NK-92 (cell line): ENCODE results near the gene RAD18.

Experiments
- DNase-seq: peaks from one replicate; lab custom pipeline; 2025; ENCODE audit not compliant: unreplicated experiment; lab: John Stamatoyannopoulos, UW

The RAD18 gene

DNA sequence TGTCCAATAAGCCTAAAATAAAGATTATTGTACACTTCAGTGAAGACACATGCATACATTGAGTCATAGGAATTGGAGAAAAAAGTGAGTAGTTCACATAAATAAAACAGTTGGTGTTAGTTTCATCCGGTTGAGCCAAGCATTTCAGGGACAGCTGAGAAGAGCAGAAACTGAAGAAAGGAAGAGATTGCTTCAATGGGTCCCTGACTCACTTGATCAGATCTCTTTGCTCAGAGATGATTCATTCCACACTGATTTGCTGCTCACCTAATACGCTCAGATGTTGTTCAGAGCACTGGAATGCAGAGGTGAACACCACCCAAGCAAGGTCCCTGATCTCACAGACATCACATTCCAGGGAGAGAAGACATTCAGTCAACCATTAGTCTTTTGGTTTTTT lies 93.7 kb downstream of the RAD18 start:
- no peak for DNase-seq

GRCh38 chr3:8868996-8869395 lies 94.3 kb downstream of the RAD18 start:
- no peak for DNase-seq

GRCh38 chr3:8867646-8868045 lies 95.6 kb downstream of the RAD18 start:
- no peak for DNase-seq

DNA sequence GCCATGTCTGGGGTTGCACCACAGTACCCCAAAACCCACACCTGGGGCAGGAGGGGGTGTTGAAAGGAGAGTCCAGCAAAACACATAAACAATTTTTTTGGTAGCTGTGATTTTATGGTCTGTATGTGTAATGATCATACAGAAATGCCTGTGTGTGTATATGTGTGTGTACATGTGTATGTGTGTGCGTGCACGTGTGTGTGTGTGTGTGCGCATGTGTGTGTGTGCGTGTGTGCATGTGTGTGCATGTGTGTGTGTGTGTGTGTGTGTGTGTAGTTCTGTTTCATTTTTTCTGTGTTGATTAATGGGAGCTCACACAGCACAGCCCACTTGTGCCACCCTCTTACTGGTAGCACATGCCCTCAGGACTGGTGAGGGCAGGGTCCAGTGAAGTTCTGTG lies 97.6 kb downstream of the RAD18 start:
- DNase-seq: no peak

- DNase-seq: no peak
Observed at GRCh38 chr3:8864402-8865350, 98.6 kb downstream of the RAD18 start.

DNA sequence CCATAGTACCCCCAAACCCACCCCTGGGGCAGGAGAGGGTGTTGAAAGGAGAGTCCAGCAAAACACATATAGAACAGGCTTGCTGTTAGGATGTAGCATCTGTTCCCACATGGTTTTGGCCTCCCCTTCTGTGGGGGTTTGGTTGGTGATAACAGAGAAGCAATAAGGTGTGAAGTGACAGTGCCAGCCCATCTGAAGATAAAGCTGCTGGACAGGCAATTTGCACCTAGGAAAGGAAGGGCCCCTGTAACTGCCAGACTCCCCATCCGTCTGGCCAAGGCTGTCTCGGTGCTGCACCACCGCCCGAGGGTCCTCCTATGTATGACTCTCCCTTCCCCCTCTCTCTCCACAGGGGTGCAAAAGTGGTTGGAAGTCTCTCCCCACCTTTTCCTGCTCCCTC lies 99.4 kb downstream of the RAD18 start:
- no peak for DNase-seq

DNA sequence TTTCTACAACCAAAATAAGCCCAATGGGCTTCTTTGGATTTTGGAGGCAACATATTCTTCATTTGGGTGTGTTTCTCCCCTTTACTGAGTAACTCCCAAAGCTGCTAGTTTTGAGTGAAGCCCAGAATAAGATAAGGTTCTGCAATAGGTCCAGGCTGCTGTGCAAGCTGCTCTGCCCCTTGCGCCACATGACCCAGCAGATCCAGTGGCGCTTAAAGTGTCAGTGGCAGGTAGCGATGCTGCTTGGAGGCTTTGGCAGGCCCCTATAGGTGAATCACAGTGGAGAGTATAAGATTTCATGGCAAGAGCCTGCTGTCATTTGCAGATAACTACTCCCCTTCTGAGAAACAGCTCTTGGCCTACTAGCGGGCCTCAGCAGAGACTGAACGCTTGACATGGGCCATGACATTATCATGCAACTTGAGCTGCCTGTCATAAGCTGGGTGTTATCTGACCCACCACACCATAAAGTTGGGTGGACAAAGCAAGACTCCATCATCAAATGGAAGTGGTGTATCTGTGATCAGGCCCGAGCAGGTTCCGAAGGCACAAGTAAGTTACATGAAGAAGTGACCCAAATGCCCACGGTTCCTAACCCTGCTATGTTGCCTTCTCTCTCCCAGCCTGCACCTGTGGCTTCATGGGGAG lies 105.4 kb downstream of the RAD18 start:
- no peak for DNase-seq

- DNase-seq: no peak
Observed at GRCh38 chr3:8856721-8857120, 106.6 kb downstream of the RAD18 start.

DNA sequence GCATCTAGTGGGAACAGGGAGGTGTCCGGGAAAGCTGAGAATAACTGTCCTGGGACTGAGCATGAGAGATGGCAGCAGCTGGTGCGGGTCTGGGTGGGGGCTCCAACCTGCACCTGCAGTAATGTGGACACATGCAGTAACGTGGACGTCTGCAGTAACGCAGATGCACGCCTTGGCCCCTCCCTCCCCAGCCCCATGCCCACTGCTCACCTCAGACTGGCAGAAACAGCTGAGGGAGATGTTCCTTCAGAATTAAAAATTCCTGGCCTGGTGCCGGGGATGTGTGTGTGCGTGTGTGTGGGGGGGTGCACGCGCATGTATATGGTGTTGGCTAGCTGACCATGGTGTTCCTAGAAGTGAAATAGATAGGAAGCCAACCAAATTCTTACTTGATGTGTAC lies 107.2 kb downstream of the RAD18 start:
- no peak for DNase-seq

- DNase-seq: no peak
Observed at GRCh38 chr3:8854656-8855055, 108.6 kb downstream of the RAD18 start.

DNA sequence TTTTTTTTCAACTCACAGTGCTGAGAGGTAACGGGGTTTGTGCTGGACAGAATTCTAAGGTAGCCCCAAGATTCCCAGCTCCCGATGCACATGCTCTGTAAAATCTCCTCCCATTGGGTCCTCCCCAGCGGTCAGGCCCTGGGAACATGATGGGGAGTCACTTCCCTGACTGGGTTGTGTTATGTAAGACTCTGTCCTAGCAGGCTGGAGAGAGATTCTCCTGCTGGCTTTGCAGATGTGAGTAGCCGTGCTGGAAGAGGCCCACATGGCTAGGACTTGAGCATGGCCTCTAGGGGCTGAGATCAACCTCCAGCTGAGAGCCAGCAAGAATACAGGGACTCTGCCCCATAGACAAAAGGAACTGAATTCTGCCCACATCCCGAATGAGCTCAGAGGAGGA lies 110.2 kb downstream of the RAD18 start:
- no peak for DNase-seq

- DNase-seq: no peak
Observed at GRCh38 chr3:8852511-8852910, 110.8 kb downstream of the RAD18 start.

DNA sequence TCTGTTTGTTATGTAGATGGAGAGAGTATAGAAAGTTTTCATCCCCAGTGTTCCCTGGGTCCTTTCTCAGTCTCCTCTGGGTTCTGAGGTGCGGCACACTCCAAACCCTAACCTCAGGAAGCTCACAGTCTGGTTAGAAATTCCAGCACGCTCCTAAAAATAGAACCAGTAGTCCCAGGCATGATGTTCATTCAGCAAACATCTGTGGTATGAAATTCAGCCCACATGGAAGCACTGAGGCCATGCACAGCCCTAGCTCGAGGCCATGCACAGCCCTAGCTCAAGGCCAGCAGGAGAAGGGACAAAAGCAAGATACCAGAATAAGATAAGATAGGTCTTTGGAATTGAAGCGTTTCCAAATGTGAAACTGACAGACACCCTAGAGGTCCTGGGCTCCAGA lies 111.6 kb downstream of the RAD18 start:
- DNase-seq: no peak

GRCh38 chr3:8848696-8849131 lies 114.6 kb downstream of the RAD18 start:
- no peak for DNase-seq

DNA sequence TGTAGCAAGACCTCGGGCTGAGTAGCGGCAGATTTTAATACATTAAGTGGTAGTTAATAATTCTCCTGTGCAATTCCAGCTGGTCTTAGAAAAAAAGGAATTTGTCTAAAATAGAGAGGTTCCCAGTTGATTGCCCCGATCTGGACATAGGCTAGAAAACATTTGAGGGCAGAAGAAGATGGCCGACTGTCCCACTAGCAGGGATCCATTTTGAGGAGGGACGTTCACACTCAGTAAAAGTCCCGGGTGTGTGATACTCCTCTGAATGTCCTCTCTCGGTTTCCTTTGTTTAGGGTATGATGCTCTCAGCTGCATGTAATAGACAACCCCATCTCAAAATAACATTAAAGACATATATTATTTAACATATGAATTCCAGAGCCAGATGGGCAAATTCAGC lies 116.0 kb downstream of the RAD18 start:
- no peak for DNase-seq

DNA sequence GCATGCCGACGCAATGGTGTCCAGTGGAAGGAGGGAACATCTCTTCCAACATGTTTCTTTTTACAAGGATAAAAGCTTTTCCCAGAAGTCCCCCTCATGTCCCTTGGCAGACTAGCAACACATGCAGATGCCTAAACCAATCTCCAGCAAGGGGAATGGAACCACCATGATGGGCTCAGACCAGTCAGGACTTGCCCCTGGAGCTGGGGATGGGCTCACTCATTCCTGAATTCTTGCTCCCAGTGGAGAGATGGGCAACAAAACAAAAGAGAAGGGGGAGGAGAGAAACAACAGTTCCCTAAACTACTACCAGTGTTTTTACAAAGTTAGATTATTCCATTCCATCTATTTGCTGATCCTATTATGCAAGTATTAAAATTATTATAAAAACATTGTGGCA lies 117.1 kb downstream of the RAD18 start:
- no peak for DNase-seq

GRCh38 chr3:8845641-8846040 lies 117.6 kb downstream of the RAD18 start:
- DNase-seq: no peak

- DNase-seq: no peak
Observed at GRCh38 chr3:8843347-8843746, 119.9 kb downstream of the RAD18 start.

DNA sequence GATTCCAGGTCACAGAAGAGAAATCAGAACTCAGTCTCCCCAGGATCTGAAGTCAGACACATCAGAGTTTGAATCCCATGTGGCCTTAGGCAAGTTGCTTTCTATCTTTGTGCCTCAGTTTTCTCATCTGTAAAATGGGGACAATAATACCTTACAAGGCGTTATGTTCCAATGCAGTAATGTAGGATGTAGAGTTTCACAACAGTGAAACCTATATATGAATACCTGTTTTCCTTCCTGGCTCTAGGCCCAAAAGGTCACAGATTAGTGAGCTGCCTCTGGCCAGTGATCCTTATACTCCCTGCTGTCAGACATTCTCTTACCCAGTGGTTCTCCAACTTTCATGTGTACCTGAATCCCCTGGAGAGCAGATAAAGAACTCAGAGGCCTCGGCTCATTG lies 121.0 kb downstream of the RAD18 start:
- no peak for DNase-seq

GRCh38 chr3:8841472-8841871 lies 121.8 kb downstream of the RAD18 start:
- DNase-seq: no peak

- no peak for DNase-seq
Observed at GRCh38 chr3:8840556-8840955, 122.7 kb downstream of the RAD18 start.

- DNase-seq: no peak
Observed at GRCh38 chr3:8839607-8840325, 123.5 kb downstream of the RAD18 start.
